ENCODE measurements around the gene TBL1X.
A peak's percentile ranks its signal among the peaks of the same experiment; 100 is the strongest.

TBL1X gene

GRCh38 chrX:9573282-9574106, 108.6 kb downstream of the TBL1X start:
- H3K36me3 ChIP-seq (ENCODE audit: control insufficient read depth in 1 of 2, insufficient read depth in 2 of 2, low read length in 2 of 2), result no peaks in the 10 kb centered on the region
- H3K9me3 ChIP-seq (ENCODE audit: control insufficient read depth in 1 of 2, low read length in 2 of 2), result no peaks in the 10 kb centered on the region
- no peak overlapping the region for H3K9ac ChIP-seq (ENCODE audit: low read depth in 1 of 2, low read length in 2 of 2)
- no peak overlapping the region for H3K4me3 ChIP-seq (ENCODE audit: low read depth in 1 of 2, low read length in 2 of 2)
- H3K27ac ChIP-seq (ENCODE audit: low read depth, low read length), result no peak overlapping the region
- no peaks in the 10 kb centered on the region for H3K27me3 ChIP-seq (ENCODE audit: control insufficient read depth in 1 of 2, insufficient read depth in 2 of 2, low read length in 2 of 2)
- H3K4me1 ChIP-seq (ENCODE audit: control insufficient read depth in 1 of 2, insufficient read depth in 2 of 2, low read length in 2 of 2), result peaks cover 11 to 19% of the 10 kb centered on the region in 2 donors

- Histone ChIP-seq H3K27ac (ENCODE audit: low read depth, low read length) (no peak overlapping the region), H3K4me1 (ENCODE audit: control insufficient read depth in 1 of 2, insufficient read depth in 2 of 2, low read length in 2 of 2) (peaks cover 11 to 16% of the 10 kb centered on the region in 2 donors), H3K9me3 (ENCODE audit: control insufficient read depth in 1 of 2, low read length in 2 of 2) (no peaks in the 10 kb centered on the region), H3K4me3 (ENCODE audit: low read depth in 1 of 2, low read length in 2 of 2) (no peak overlapping the region), H3K36me3 (ENCODE audit: control insufficient read depth in 1 of 2, insufficient read depth in 2 of 2, low read length in 2 of 2) (no peaks in the 10 kb centered on the region), H3K9ac (ENCODE audit: low read depth in 1 of 2, low read length in 2 of 2) (no peak overlapping the region), H3K27me3 (ENCODE audit: control insufficient read depth in 1 of 2, insufficient read depth in 2 of 2, low read length in 2 of 2) (no peaks in the 10 kb centered on the region)
Observed at GRCh38 chrX:9576059-9576458, 111.2 kb downstream of the TBL1X start.

- H3K9me3 ChIP-seq (ENCODE audit: control insufficient read depth in 1 of 2, low read length in 2 of 2), result no peaks in the 10 kb centered on the region
- H3K4me3 ChIP-seq (ENCODE audit: low read depth in 1 of 2, low read length in 2 of 2), result no peak overlapping the region
- H3K9ac ChIP-seq (ENCODE audit: low read depth in 1 of 2, low read length in 2 of 2), result no peak overlapping the region
- no peak overlapping the region for H3K27ac ChIP-seq (ENCODE audit: low read depth, low read length)
- peaks cover 16 to 23% of the 10 kb centered on the region in 2 donors for H3K4me1 ChIP-seq (ENCODE audit: control insufficient read depth in 1 of 2, insufficient read depth in 2 of 2, low read length in 2 of 2)
- H3K27me3 ChIP-seq (ENCODE audit: control insufficient read depth in 1 of 2, insufficient read depth in 2 of 2, low read length in 2 of 2), result no peaks in the 10 kb centered on the region
- H3K36me3 ChIP-seq (ENCODE audit: control insufficient read depth in 1 of 2, insufficient read depth in 2 of 2, low read length in 2 of 2), result no peaks in the 10 kb centered on the region
Observed at GRCh38 chrX:9577555-9577954, 112.7 kb downstream of the TBL1X start.

- Histone ChIP-seq H3K4me3 (ENCODE audit: low read depth in 1 of 2, low read length in 2 of 2) (no peak overlapping the region), H3K27ac (ENCODE audit: low read depth, low read length) (no peak overlapping the region), H3K36me3 (ENCODE audit: control insufficient read depth in 1 of 2, insufficient read depth in 2 of 2, low read length in 2 of 2) (no peaks in the 10 kb centered on the region), H3K4me1 (ENCODE audit: control insufficient read depth in 1 of 2, insufficient read depth in 2 of 2, low read length in 2 of 2) (peaks cover 13 to 17% of the 10 kb centered on the region in 2 donors), H3K9me3 (ENCODE audit: control insufficient read depth in 1 of 2, low read length in 2 of 2) (no peaks in the 10 kb centered on the region), H3K9ac (ENCODE audit: low read depth in 1 of 2, low read length in 2 of 2) (no peak overlapping the region), H3K27me3 (ENCODE audit: control insufficient read depth in 1 of 2, insufficient read depth in 2 of 2, low read length in 2 of 2) (no peaks in the 10 kb centered on the region)
Observed at GRCh38 chrX:9578083-9578779, 113.4 kb downstream of the TBL1X start.

GRCh38 chrX:9581771-9582385, 117.0 kb downstream of the TBL1X start:
- H3K9ac ChIP-seq (ENCODE audit: low read depth in 1 of 2, low read length in 2 of 2), result no peak overlapping the region
- H3K27ac ChIP-seq (ENCODE audit: low read depth, low read length), result no peak overlapping the region

GRCh38 chrX:9582956-9583355, 118.1 kb downstream of the TBL1X start:
- Histone ChIP-seq H3K9ac (ENCODE audit: low read depth in 1 of 2, low read length in 2 of 2) (no peak overlapping the region), H3K36me3 (ENCODE audit: control insufficient read depth in 1 of 2, insufficient read depth in 2 of 2, low read length in 2 of 2) (no peaks in the 10 kb centered on the region), H3K4me3 (ENCODE audit: low read depth in 1 of 2, low read length in 2 of 2) (no peak overlapping the region), H3K4me1 (ENCODE audit: control insufficient read depth in 1 of 2, insufficient read depth in 2 of 2, low read length in 2 of 2) (peaks cover 9 to 10% of the 10 kb centered on the region in 2 donors), H3K27ac (ENCODE audit: low read depth, low read length) (no peak overlapping the region), H3K27me3 (ENCODE audit: control insufficient read depth in 1 of 2, insufficient read depth in 2 of 2, low read length in 2 of 2) (no peaks in the 10 kb centered on the region), H3K9me3 (ENCODE audit: control insufficient read depth in 1 of 2, low read length in 2 of 2) (no peaks in the 10 kb centered on the region)

More at GRCh38 chrX:9581771-9582385, 117.0 kb downstream of the TBL1X start:
- H3K4me3 ChIP-seq (ENCODE audit: low read depth in 1 of 2, low read length in 2 of 2), result peak overlapping the region in 1 of 2 donors; percentile 21
- no peaks in the 10 kb centered on the region for H3K27me3 ChIP-seq (ENCODE audit: control insufficient read depth in 1 of 2, insufficient read depth in 2 of 2, low read length in 2 of 2)
- H3K9me3 ChIP-seq (ENCODE audit: control insufficient read depth in 1 of 2, low read length in 2 of 2), result no peaks in the 10 kb centered on the region
- no peaks in the 10 kb centered on the region for H3K36me3 ChIP-seq (ENCODE audit: control insufficient read depth in 1 of 2, insufficient read depth in 2 of 2, low read length in 2 of 2)
- peaks cover 9 to 10% of the 10 kb centered on the region in 2 donors for H3K4me1 ChIP-seq (ENCODE audit: control insufficient read depth in 1 of 2, insufficient read depth in 2 of 2, low read length in 2 of 2)

- H3K9me3 ChIP-seq (ENCODE audit: control insufficient read depth in 1 of 2, low read length in 2 of 2), result no peaks in the 10 kb centered on the region
- no peaks in the 10 kb centered on the region for H3K27me3 ChIP-seq (ENCODE audit: control insufficient read depth in 1 of 2, insufficient read depth in 2 of 2, low read length in 2 of 2)
- H3K36me3 ChIP-seq (ENCODE audit: control insufficient read depth in 1 of 2, insufficient read depth in 2 of 2, low read length in 2 of 2), result no peaks in the 10 kb centered on the region
- H3K9ac ChIP-seq (ENCODE audit: low read depth in 1 of 2, low read length in 2 of 2), result no peak overlapping the region
- H3K4me3 ChIP-seq (ENCODE audit: low read depth in 1 of 2, low read length in 2 of 2), result no peak overlapping the region
- peaks cover 0 to 6% of the 10 kb centered on the region in 2 donors for H3K4me1 ChIP-seq (ENCODE audit: control insufficient read depth in 1 of 2, insufficient read depth in 2 of 2, low read length in 2 of 2)
- H3K27ac ChIP-seq (ENCODE audit: low read depth, low read length), result no peak overlapping the region
Observed at GRCh38 chrX:9586992-9587392, 122.1 kb downstream of the TBL1X start.

- H3K27ac ChIP-seq (ENCODE audit: low read depth, low read length), result no peak overlapping the region
- H3K9me3 ChIP-seq (ENCODE audit: control insufficient read depth in 1 of 2, low read length in 2 of 2), result no peaks in the 10 kb centered on the region
- H3K9ac ChIP-seq (ENCODE audit: low read depth in 1 of 2, low read length in 2 of 2), result no peak overlapping the region
- H3K4me3 ChIP-seq (ENCODE audit: low read depth in 1 of 2, low read length in 2 of 2), result no peak overlapping the region
- no peaks in the 10 kb centered on the region for H3K27me3 ChIP-seq (ENCODE audit: control insufficient read depth in 1 of 2, insufficient read depth in 2 of 2, low read length in 2 of 2)
- H3K36me3 ChIP-seq (ENCODE audit: control insufficient read depth in 1 of 2, insufficient read depth in 2 of 2, low read length in 2 of 2), result no peaks in the 10 kb centered on the region
- H3K4me1 ChIP-seq (ENCODE audit: control insufficient read depth in 1 of 2, insufficient read depth in 2 of 2, low read length in 2 of 2), result no peaks in the 10 kb centered on the region
Observed at GRCh38 chrX:9587642-9588041, 122.8 kb downstream of the TBL1X start.

GRCh38 chrX:9591496-9591895, 126.6 kb downstream of the TBL1X start:
- no peaks in the 10 kb centered on the region for H3K36me3 ChIP-seq (ENCODE audit: control insufficient read depth in 1 of 2, insufficient read depth in 2 of 2, low read length in 2 of 2)
- H3K9me3 ChIP-seq (ENCODE audit: control insufficient read depth in 1 of 2, low read length in 2 of 2), result no peaks in the 10 kb centered on the region
- no peak overlapping the region for H3K9ac ChIP-seq (ENCODE audit: low read depth in 1 of 2, low read length in 2 of 2)
- no peaks in the 10 kb centered on the region for H3K27me3 ChIP-seq (ENCODE audit: control insufficient read depth in 1 of 2, insufficient read depth in 2 of 2, low read length in 2 of 2)
- no peak overlapping the region for H3K27ac ChIP-seq (ENCODE audit: low read depth, low read length)
- no peaks in the 10 kb centered on the region for H3K4me1 ChIP-seq (ENCODE audit: control insufficient read depth in 1 of 2, insufficient read depth in 2 of 2, low read length in 2 of 2)
- no peak overlapping the region for H3K4me3 ChIP-seq (ENCODE audit: low read depth in 1 of 2, low read length in 2 of 2)

- H3K27me3 ChIP-seq (ENCODE audit: control insufficient read depth in 1 of 2, insufficient read depth in 2 of 2, low read length in 2 of 2), result no peaks in the 10 kb centered on the region
- no peaks in the 10 kb centered on the region for H3K9me3 ChIP-seq (ENCODE audit: control insufficient read depth in 1 of 2, low read length in 2 of 2)
- H3K4me1 ChIP-seq (ENCODE audit: control insufficient read depth in 1 of 2, insufficient read depth in 2 of 2, low read length in 2 of 2), result no peaks in the 10 kb centered on the region
- no peak overlapping the region for H3K4me3 ChIP-seq (ENCODE audit: low read depth in 1 of 2, low read length in 2 of 2)
- H3K27ac ChIP-seq (ENCODE audit: low read depth, low read length), result no peak overlapping the region
- no peaks in the 10 kb centered on the region for H3K36me3 ChIP-seq (ENCODE audit: control insufficient read depth in 1 of 2, insufficient read depth in 2 of 2, low read length in 2 of 2)
- H3K9ac ChIP-seq (ENCODE audit: low read depth in 1 of 2, low read length in 2 of 2), result no peak overlapping the region
Observed at GRCh38 chrX:9593756-9594155, 128.9 kb downstream of the TBL1X start.

Measured in duodenal mucosa (tissue), 2 donors.